ENCODE data around the gene RNASE13.

GRCh38 chr14:21071225-21072030 is 36.8 kb upstream of the RNASE13 start:
- no peak for TF ChIP-seq CTCF (IDR thresholded peaks at IDR 0.05)
- no peak for TF ChIP-seq REST (IDR thresholded peaks at IDR 0.05; ENCODE audit: insufficient read depth in 1 of 2, low read depth in 2 of 2, low read length in 1 of 2)
- TF ChIP-seq POLR2AphosphoS5 (IDR thresholded peaks at IDR 0.05; ENCODE audit: low read depth, low read length): no peak
- TF ChIP-seq SIN3A (IDR thresholded peaks at IDR 0.05; ENCODE audit: borderline replicate concordance, insufficient read depth, low read depth, low read length): no peak
- no peak for TF ChIP-seq TCF7L2 (IDR thresholded peaks at IDR 0.05; ENCODE audit: low read depth, low read length)

All from Panc1 (cell line).